HepG2 (cell line): ENCODE results near the gene CDC42EP5. TPM values are rescaled to one million over a fixed set of nuclear protein-coding genes. Genes with fewer than 3 reads are reported as not detected.

Experiments
- ARID4A ChIP-seq: sonication (generic); formaldehyde crosslinking; IDR thresholded peaks from 2 replicates; pipeline ENCODE4 v1.5.0; 2020; ENCODE audit warnings: mild to moderate bottlenecking, missing genetic modification reagents, borderline replicate concordance
- ARNTL ChIP-seq: sonication (generic); formaldehyde crosslinking; IDR thresholded peaks from 2 replicates; pipeline ENCODE4 v1.4.0; 2020; ENCODE audit warnings: mild to moderate bottlenecking, missing genetic modification reagents
- ASH2L ChIP-seq: fragments of 300-600, 200-600 bp; sonication (generic); IDR thresholded peaks from 2 replicates; pipeline ENCODE4 v1.7.0; 2017; ENCODE audit warnings: low read depth, mild to moderate bottlenecking, moderate library complexity, mixed read lengths, low read length; ENCODE audit not compliant: insufficient read length
- FOXJ3 ChIP-seq: sonication (generic); formaldehyde crosslinking; IDR thresholded peaks from 2 replicates; pipeline ENCODE4 v1.4.0; 2020; ENCODE audit warnings: missing genetic modification reagents, mild to moderate bottlenecking, borderline replicate concordance
- FOXP1 ChIP-seq, 2 experiments: fragments of 450-650 bp in 1 of 2; IDR thresholded peaks; 2 replicates each; pipeline ENCODE4 v1.6.1; 2017 to 2018; ENCODE audit warnings: antibody characterized with exemption in 1 of 2
- KMT2B ChIP-seq: IDR thresholded peaks from 2 replicates; pipeline ENCODE4 v1.6.1; 2016; ENCODE audit warnings: missing genetic modification reagents, missing compliant biosample characterization
- NCOR1 ChIP-seq: fragments of 200-600 bp; sonication (generic); IDR thresholded peaks from 2 replicates; pipeline ENCODE4 v1.7.0; 2017; ENCODE audit warnings: antibody characterized with exemption, low read length, borderline replicate concordance
- RAD21 ChIP-seq: fragments of 450-650 bp; formaldehyde crosslinking; IDR thresholded peaks from 2 replicates; pipeline ENCODE4 v1.5.0; 2020; ENCODE audit warnings: mild to moderate bottlenecking
- SALL2 ChIP-seq: sonication (generic); formaldehyde crosslinking; IDR thresholded peaks from 2 replicates; pipeline ENCODE4 v1.8.1; 2023; ENCODE audit warnings: mild to moderate bottlenecking, missing genetic modification reagents, inconsistent platforms
- SP5 ChIP-seq: IDR thresholded peaks from 2 replicates; pipeline ENCODE4 v1.6.1; 2016; ENCODE audit warnings: low read depth, borderline replicate concordance
- TBX2 ChIP-seq: sonication (generic); formaldehyde crosslinking; IDR thresholded peaks from 2 replicates; pipeline ENCODE4 v1.5.0; 2020; ENCODE audit warnings: missing genetic modification reagents, mild to moderate bottlenecking, borderline replicate concordance
- ZBTB42 ChIP-seq: sonication (generic); formaldehyde crosslinking; IDR thresholded peaks from 2 replicates; pipeline ENCODE4 v1.5.0; 2020; ENCODE audit warnings: mild to moderate bottlenecking, missing genetic modification reagents
- ZFY ChIP-seq: sonication (generic); formaldehyde crosslinking; IDR thresholded peaks from 2 replicates; pipeline ENCODE4 v1.4.0; 2020; ENCODE audit warnings: missing genetic modification reagents
- ZKSCAN8 ChIP-seq: IDR thresholded peaks from 2 replicates; pipeline ENCODE4 v1.6.1; 2016; ENCODE audit warnings: borderline replicate concordance, missing genetic modification reagents, missing compliant biosample characterization
- ZNF331 ChIP-seq: sonication (generic); formaldehyde crosslinking; IDR thresholded peaks from 2 replicates; pipeline ENCODE4 v1.4.0; 2020; ENCODE audit warnings: missing genetic modification reagents
- ZNF513 ChIP-seq: sonication (generic); formaldehyde crosslinking; conservative IDR thresholded peaks from 2 replicates; pipeline ENCODE4 v1.5.0; 2020; ENCODE audit warnings: missing genetic modification reagents
- ZNF574 ChIP-seq: sonication (generic); formaldehyde crosslinking; IDR thresholded peaks from 2 replicates; pipeline ENCODE4 v1.4.0; 2020; ENCODE audit warnings: missing genetic modification reagents
- ZNF740 ChIP-seq: sonication (generic); formaldehyde crosslinking; IDR thresholded peaks from 2 replicates; pipeline ENCODE4 v1.4.0; 2020; ENCODE audit warnings: missing genetic modification reagents
- polyA plus RNA-seq, 8 experiments: library from polyadenylated mRNA; depleted of rRNA in 3 of 8; stranded (reverse) in 7 of 8; unstranded in 1 of 8; fragments of >200 nt; fragmentation: Illumina TruSeq in 4 of 8; extraction: Trizol in 4 of 8; gene quantifications; 2 replicates each; pipeline versions ENCODE4 v1.2.1 to v1.2.3, GENCODE V29; 2011 to 2016; ENCODE audit warnings: low read depth in 4 of 8, missing spikeins in 1 of 8, mixed read lengths in 1 of 8; ENCODE audit not compliant: insufficient read depth in 1 of 8
- total RNA-seq, 5 experiments: library from RNA; depleted of rRNA; stranded (reverse); fragments of >200 nt; fragmentation: Illumina TruSeq; extraction: Trizol; gene quantifications; 2 replicates each; pipeline ENCODE4 v1.2.3, GENCODE V29; 2016; ENCODE audit warnings: low read depth in 1 of 5

The CDC42EP5 gene
- total and polyA plus RNA-seq, 2 of the 13 experiments (the other 11 are each of a cell fraction or from before 2014, with no cell fraction given) = 0.41 to 1.6 TPM

- peak; percentile 66; the same call in 1 of the 2 replicates for TF ChIP-seq ARID4A (CRISPR knock-in tag)
- TF ChIP-seq NCOR1 = peak; percentile 22; the same call in 1 of the 2 replicates
- no peak for TF ChIP-seq FOXP1 (IDR thresholded peaks at IDR 0.05)
- no peak for TF ChIP-seq FOXP1 (CRISPR knock-in tag; IDR thresholded peaks at IDR 0.05)
- TF ChIP-seq ZNF574 (CRISPR knock-in tag) = peak; percentile 68; the same call in 1 of the 2 replicates
- TF ChIP-seq ASH2L = peak; percentile 81
- TF ChIP-seq ZNF513 (CRISPR knock-in tag) = no peak
- 0 out of 2 replicates have a peak, but pooled peaks have one; percentile 58 for TF ChIP-seq SALL2
- TF ChIP-seq KMT2B (CRISPR knock-in tag) = no peak
- no peak for TF ChIP-seq ZKSCAN8 (CRISPR knock-in tag)
- TF ChIP-seq ZNF331 (CRISPR knock-in tag) = peak; percentile 64; the same call in 1 of the 2 replicates
- no peak for TF ChIP-seq ZBTB42 (CRISPR knock-in tag)
- peak; percentile 55; the same call in 1 of the 2 replicates for TF ChIP-seq SP5 (CRISPR knock-in tag)
- TF ChIP-seq FOXJ3 (CRISPR knock-in tag) = peak; percentile 32; the same call in 1 of the 2 replicates
- TF ChIP-seq TBX2 = peak; percentile 53; the same call in 1 of the 2 replicates
- peak; percentile 52; the same call in 1 of the 2 replicates for TF ChIP-seq RAD21 (CRISPR knock-in tag)
- peak; percentile 89 for TF ChIP-seq ZNF740 (CRISPR knock-in tag)
- peak; percentile 83 for TF ChIP-seq ZFY (CRISPR knock-in tag)
- TF ChIP-seq ARNTL (CRISPR knock-in tag) = peak; percentile 71; the same call in 1 of the 2 replicates
Observed at GRCh38 chr19:54464630-54465425, 8.3 kb downstream of the CDC42EP5 start (continued).
